22Rv1 (cell line): Measurements from ENCODE around the gene DAPL1.
"Not testable (repeated sequence)": the region's sequence is repeated elsewhere in the genome, so short reads cannot be mapped to it uniquely, and the experiment has no call there.

Experiments
- H3K27ac ChIP-seq: fragments of 450-650 bp; 2 replicates; pipeline ENCODE4 v1.5.1; 2017
- CTCF ChIP-seq: fragments of 450-650 bp; IDR thresholded peaks from 2 replicates; pipeline ENCODE4 v1.5.1; 2017; ENCODE audit warnings: mild to moderate bottlenecking
- ZFX ChIP-seq: fragments of 450-650 bp; IDR thresholded peaks from 2 replicates; pipeline ENCODE4 v1.6.1; 2017; ENCODE audit warnings: antibody characterized with exemption, borderline replicate concordance

The DAPL1 gene

GRCh38 chr2:158835431-158835830 is 40.3 kb downstream of the DAPL1 start:
- no peak overlapping the region for H3K27ac ChIP-seq
- TF ChIP-seq CTCF (no peak), ZFX (no peak)

- H3K27ac ChIP-seq = no peak overlapping the region
- TF ChIP-seq ZFX (no peak), CTCF (no peak)
These were observed 42.5 kb downstream of the DAPL1 start for GRCh38 chr2:158837645-158838044.

GRCh38 chr2:158841850-158842249 is 46.7 kb downstream of the DAPL1 start:
- H3K27ac ChIP-seq = no peak overlapping the region
- TF ChIP-seq CTCF = no peak
- no peak for TF ChIP-seq ZFX

DNA sequence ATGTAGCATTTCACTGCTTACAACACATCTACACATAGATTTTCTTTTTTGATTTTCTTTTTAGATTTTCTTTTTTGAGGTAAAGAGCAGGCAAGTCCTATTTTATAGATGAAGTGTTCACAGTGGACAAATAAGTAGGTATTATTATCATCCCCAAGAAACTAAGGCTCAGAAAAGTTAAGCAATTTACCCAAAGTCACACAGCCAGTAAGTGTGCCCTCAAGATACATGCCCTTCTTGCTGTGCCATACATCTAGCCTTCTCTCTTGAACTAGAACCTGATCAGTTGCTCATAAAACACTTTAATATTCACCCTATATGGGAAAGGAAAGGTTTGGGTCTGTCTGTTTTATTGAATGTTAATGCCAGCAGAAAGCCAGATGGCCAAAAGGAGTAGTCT is 50.3 kb downstream of the DAPL1 start:
- no peak overlapping the region for H3K27ac ChIP-seq
- TF ChIP-seq CTCF (no peak), ZFX (no peak)

- TF ChIP-seq CTCF (no peak), ZFX (no peak)
- H3K27ac ChIP-seq = no peak overlapping the region
These were observed 50.7 kb downstream of the DAPL1 start for GRCh38 chr2:158845859-158846258.

DNA sequence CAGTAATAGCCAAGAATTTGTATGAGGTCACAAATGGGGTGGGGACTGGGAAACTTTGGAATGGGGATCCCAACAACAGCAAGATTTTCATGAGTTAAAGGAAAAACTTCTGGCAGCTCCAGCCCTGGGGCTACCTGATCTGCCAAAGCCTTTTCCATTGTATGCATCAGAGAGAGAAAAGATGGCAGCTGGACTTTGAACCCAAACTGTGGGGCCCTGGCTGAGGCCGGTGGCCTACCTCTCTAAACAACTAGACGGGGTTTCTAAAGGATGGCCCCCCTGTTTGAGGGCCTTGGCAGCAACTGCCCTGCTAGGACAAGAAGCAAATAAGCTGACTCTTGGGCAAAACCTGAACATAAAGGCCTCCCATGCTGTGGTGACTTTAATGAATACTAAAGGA is 52.4 kb downstream of the DAPL1 start:
- H3K27ac ChIP-seq = not testable (repeated sequence)

DNA sequence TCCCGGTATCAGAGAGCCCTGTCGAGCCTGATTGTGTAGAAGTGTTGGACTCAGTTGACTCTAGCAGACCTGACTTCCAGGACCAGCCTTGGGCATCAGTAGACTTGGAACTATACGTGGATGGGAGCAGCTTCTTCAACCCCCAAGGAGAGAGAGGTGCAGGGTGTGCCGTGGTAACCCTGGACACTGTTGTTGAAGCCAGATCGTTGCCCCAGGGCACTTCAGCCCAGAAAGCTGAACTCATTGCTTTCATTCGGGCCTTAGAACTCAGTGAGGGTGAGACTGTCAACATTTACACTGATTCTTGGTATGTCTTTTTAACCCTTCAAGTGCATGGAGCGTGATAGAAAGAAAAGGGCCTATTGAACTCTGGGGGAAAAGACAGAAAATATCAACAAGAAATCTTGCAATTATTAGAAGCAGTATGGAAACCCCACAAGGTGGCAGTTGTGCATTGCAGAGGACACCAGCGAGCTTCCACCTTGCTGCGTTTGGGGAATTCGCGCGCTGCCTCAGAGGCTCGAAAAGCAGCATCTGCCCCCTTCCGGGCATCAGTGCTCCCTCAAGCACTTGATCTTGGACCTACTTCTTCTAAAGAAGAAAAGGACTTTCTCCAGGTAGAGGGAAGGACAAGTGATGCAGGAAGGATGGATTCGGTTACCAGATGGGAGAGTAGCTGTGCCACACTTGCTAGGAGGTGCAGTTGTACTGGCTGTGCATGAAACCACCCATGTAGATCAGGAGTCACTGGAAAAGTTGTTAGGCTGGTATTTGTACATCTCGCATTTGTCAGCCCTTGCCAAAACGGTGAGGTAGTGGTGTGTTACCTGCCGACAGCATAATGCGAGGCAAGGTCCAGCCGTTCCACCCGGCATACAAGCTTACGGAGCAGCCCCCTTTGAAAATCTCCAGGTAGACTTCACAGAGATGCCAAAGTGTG is 53.2 kb downstream of the DAPL1 start:
- not testable (repeated sequence) for H3K27ac ChIP-seq

DNA sequence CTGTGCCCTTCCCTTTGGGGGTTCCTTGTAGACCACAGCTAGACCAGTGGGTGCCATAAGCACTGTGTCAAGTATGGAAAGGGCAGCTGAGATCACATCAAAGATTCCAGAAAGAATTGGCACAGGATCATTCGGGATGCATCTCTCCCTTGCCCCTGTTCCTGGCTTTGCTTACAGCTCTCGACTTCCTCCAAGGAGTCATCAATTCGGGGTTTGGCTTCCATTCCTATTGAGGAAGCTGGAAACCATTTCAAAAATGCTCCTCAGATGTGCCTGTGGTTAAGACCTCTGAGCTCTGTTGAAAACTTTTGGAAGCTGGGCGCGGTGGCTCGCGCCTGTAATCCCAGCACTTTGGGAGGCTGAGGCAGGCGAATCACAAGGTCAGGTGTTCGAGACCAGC is 65.1 kb downstream of the DAPL1 start:
- not testable (repeated sequence) for H3K27ac ChIP-seq

DNA sequence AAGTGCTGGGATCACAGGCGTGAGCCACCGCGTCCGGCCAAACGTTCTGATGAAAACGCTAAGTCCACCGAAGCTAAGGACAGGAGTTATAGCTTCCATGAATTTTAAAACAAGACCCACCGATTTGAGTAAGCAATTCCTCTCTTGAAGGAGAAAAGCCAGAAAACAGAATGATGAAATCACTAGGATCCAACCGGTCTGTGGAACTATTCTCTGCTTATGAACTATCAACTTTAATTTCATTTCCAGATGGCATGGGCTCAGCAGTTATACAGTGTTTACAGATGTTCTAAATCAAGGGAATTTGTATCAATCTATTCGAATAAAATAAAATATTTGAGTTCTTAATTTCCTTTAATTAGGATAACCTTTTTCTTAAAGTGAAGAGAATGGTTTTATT is 66.5 kb downstream of the DAPL1 start:
- not testable (repeated sequence) for H3K27ac ChIP-seq

GRCh38 chr2:158865469-158865868 is 70.4 kb downstream of the DAPL1 start:
- not testable (repeated sequence) for H3K27ac ChIP-seq
